PC-3 (cell line): Measurements from ENCODE around the gene ARHGAP15. TPM values are rescaled to one million over a fixed set of nuclear protein-coding genes. Genes with fewer than 3 reads are reported as not detected.

ENCODE experiments used
- ATAC-seq: fragments of 200-7000 bp; cut with Tn5 transposase; 2 replicates; pipeline ENCODE4 v1.9.1; 2020; ENCODE audit warnings: mild to moderate bottlenecking, moderate library complexity
- BruUV-seq: library from RNA; stranded (reverse); fragments of 400-500 nt; replicated peaks from 2 replicates; lab custom pipeline; 2021; lab: Mats Ljungman, UMichigan
- CTCF ChIA-PET: fragments of 300-600 bp; sonication (Branson Sonifier 250); formaldehyde crosslinking; loops from one replicate; lab custom pipeline; 2022; ENCODE audit warnings: antibody characterized with exemption; lab: Charles Lee
- POLR2A ChIA-PET: fragments of 300-600 bp; sonication (Branson Sonifier 250); formaldehyde crosslinking; loops from one replicate; lab custom pipeline; 2022; ENCODE audit warnings: antibody characterized with exemption; ENCODE audit not compliant: unreplicated experiment; lab: Charles Lee
- DNase-seq: peaks from one replicate; pipeline ENCODE4 v3.0.0-alpha.2; 2015
- H2AFZ ChIP-seq: fragments of 300-600 bp; sonication (generic); 2 replicates; pipeline ENCODE4 v1.6.0; 2016; ENCODE audit warnings: antibody characterized with exemption, low read length
- H3F3A ChIP-seq: fragments of 300-600 bp; sonication (generic); one replicate; pipeline ENCODE4 v1.6.0; 2017; ENCODE audit warnings: antibody characterized with exemption, low read length, control low read depth, mild to moderate bottlenecking; ENCODE audit not compliant: unreplicated experiment
- H3K27ac ChIP-seq: fragments of 300-600 bp; sonication (generic); 2 replicates; pipeline ENCODE4 v1.5.1; 2016; ENCODE audit warnings: mild to moderate bottlenecking, low read length
- H3K27me3 ChIP-seq: fragments of 300-600 bp; sonication (generic); 2 replicates; pipeline ENCODE4 v1.6.1; 2016; ENCODE audit warnings: low read length, mixed read lengths
- H3K36me3 ChIP-seq: fragments of 300-600 bp; sonication (generic); 2 replicates; pipeline ENCODE4 v1.6.1; 2016; ENCODE audit warnings: low read depth, mixed run types, low read length, mixed read lengths
- H3K4me1 ChIP-seq: fragments of 300-600 bp; sonication (generic); 2 replicates; pipeline ENCODE4 v1.5.1; 2016; ENCODE audit warnings: low read length; ENCODE audit not compliant: insufficient read depth
- H3K4me2 ChIP-seq: fragments of 300-600 bp; sonication (generic); 2 replicates; pipeline ENCODE4 v1.6.0; 2016; ENCODE audit warnings: low read length
- H3K4me3 ChIP-seq: fragments of 300-600 bp; sonication (generic); 2 replicates; pipeline ENCODE4 v1.5.1; 2016; ENCODE audit warnings: mild to moderate bottlenecking, low read length, mixed read lengths
- H3K79me2 ChIP-seq: fragments of 300-600 bp; sonication (generic); 2 replicates; pipeline ENCODE4 v1.6.1; 2017; ENCODE audit warnings: low read length, mixed read lengths
- H3K9ac ChIP-seq: fragments of 300-600 bp; sonication (generic); 2 replicates; pipeline ENCODE4 v1.6.0; 2016; ENCODE audit warnings: mild to moderate bottlenecking, low read length
- H3K9me2 ChIP-seq: fragments of 300-600 bp; sonication (generic); replicated peaks from 2 replicates; pipeline ENCODE4 v1.6.1; 2016; ENCODE audit warnings: mixed run types, low read length, mixed read lengths
- H3K9me3 ChIP-seq: fragments of 300-600 bp; sonication (generic); 2 replicates; pipeline ENCODE4 v1.6.1; 2016; ENCODE audit warnings: low read length, mixed read lengths
- H4K20me1 ChIP-seq: fragments of 300-600 bp; sonication (generic); 2 replicates; pipeline ENCODE4 v1.6.1; 2016; ENCODE audit warnings: low read length, mixed read lengths
- CTCF ChIP-seq: fragments of 300-600 bp; sonication (generic); conservative IDR thresholded peaks from 2 replicates; pipeline ENCODE4 v1.5.1; 2017; ENCODE audit warnings: antibody characterized with exemption, low read depth, mild to moderate bottlenecking, low read length
- EZH2 ChIP-seq: fragments of 300-600 bp; sonication (generic); IDR thresholded peaks from one replicate; pipeline ENCODE4 v1.6.1; 2017; ENCODE audit warnings: antibody characterized with exemption, mild to moderate bottlenecking, low read length; ENCODE audit not compliant: unreplicated experiment
- EZH2phosphoT487 ChIP-seq: fragments of 300-600 bp; sonication (generic); IDR thresholded peaks from 2 replicates; pipeline ENCODE4 v1.6.1; 2018; ENCODE audit warnings: mild to moderate bottlenecking, antibody characterized with exemption, low read length, borderline replicate concordance
- intact Hi-C: fragments of 100-400 bp; cut with micrococcal nuclease; formaldehyde crosslinking; loops from 2 replicates; pipeline ENCODE4 v1.9.0; 2023
- total RNA-seq: library from RNA; depleted of rRNA; stranded (reverse); fragments of >200 nt; gene quantifications from 2 replicates; pipeline ENCODE4 v1.2.3, GENCODE V29; 2014

The ARHGAP15 gene
- total RNA-seq, 1 experiment from 2014 or later = not detected

GRCh38 chr2:143311426-143311825 lies 182.2 kb downstream of the ARHGAP15 start:
- ATAC-seq (no peak), DNase-seq (no peak)
- no peaks in the 10 kb centered on the region for H3K27me3 ChIP-seq
- no peak overlapping the region for H3K4me2 ChIP-seq
- TF ChIP-seq CTCF (no peak), EZH2phosphoT487 (no peak), EZH2 (no peak)
- H3K79me2 ChIP-seq = no peaks in the 10 kb centered on the region
- POLR2A ChIA-PET = no interaction called here
- H2AFZ ChIP-seq = no peak overlapping the region
- H3K9me3 ChIP-seq = no peaks in the 10 kb centered on the region
- no peaks in the 10 kb centered on the region for H4K20me1 ChIP-seq
- intact Hi-C loops = no loop called here
- CTCF ChIA-PET = interaction anchor here (0.6 kb wide), 1 partner anchor 28 kb away, joined by 6 read pairs; no protein-coding TSS in a partner anchor
- no peaks in the 10 kb centered on the region for H3K36me3 ChIP-seq
- no peak overlapping the region for H3K4me3 ChIP-seq
- BruUV-seq = no TSS peak
- no peaks in the 10 kb centered on the region for H3F3A ChIP-seq
- no peaks in the 10 kb centered on the region for H3K9me2 ChIP-seq
- no peaks in the 10 kb centered on the region for H3K4me1 ChIP-seq
- no peak overlapping the region for H3K27ac ChIP-seq
- no peak overlapping the region for H3K9ac ChIP-seq

GRCh38 chr2:143312441-143312840 lies 183.2 kb downstream of the ARHGAP15 start:
- POLR2A ChIA-PET = no interaction called here
- intact Hi-C loops = no loop called here
- Histone ChIP-seq H3K4me2 (no peak overlapping the region), H3K79me2 (no peaks in the 10 kb centered on the region), H3F3A (no peaks in the 10 kb centered on the region), H3K27ac (no peak overlapping the region), H4K20me1 (no peaks in the 10 kb centered on the region), H2AFZ (no peak overlapping the region), H3K36me3 (no peaks in the 10 kb centered on the region), H3K27me3 (no peaks in the 10 kb centered on the region), H3K9me2 (no peaks in the 10 kb centered on the region), H3K9ac (no peak overlapping the region), H3K4me3 (no peak overlapping the region), H3K9me3 (no peaks in the 10 kb centered on the region), H3K4me1 (no peaks in the 10 kb centered on the region)
- CTCF ChIA-PET = no interaction called here
- TF ChIP-seq EZH2phosphoT487 = no peak
- no peak for TF ChIP-seq EZH2
- ATAC-seq = no peak
- no peak for DNase-seq
- BruUV-seq = no TSS peak

GRCh38 chr2:143313861-143314260 lies 184.6 kb downstream of the ARHGAP15 start:
- POLR2A ChIA-PET = no interaction called here

More at GRCh38 chr2:143313861-143314260, 184.6 kb downstream of the ARHGAP15 start:
- no peaks in the 10 kb centered on the region for H3F3A ChIP-seq
- ATAC-seq = no peak
- no peaks in the 10 kb centered on the region for H3K27me3 ChIP-seq
- no peak overlapping the region for H3K4me2 ChIP-seq
- no peak overlapping the region for H3K9ac ChIP-seq
- no peak overlapping the region for H3K4me3 ChIP-seq
- no peaks in the 10 kb centered on the region for H3K4me1 ChIP-seq
- intact Hi-C loops = no loop called here
- no peaks in the 10 kb centered on the region for H3K9me3 ChIP-seq
- H3K9me2 ChIP-seq = no peaks in the 10 kb centered on the region
- H2AFZ ChIP-seq = no peak overlapping the region
- no peak for DNase-seq
- no TSS peak for BruUV-seq
- H3K79me2 ChIP-seq = no peaks in the 10 kb centered on the region
- TF ChIP-seq EZH2 (no peak), EZH2phosphoT487 (no peak), CTCF (no peak)
- H4K20me1 ChIP-seq = no peaks in the 10 kb centered on the region
- no peaks in the 10 kb centered on the region for H3K36me3 ChIP-seq
- CTCF ChIA-PET = no interaction called here
- H3K27ac ChIP-seq = no peak overlapping the region
